HEK293 (cell line): Measurements from ENCODE around the gene LEO1.

Source experiments
- CTCF ChIP-seq: fragments of 450-650 bp; formaldehyde crosslinking; IDR thresholded peaks from 2 replicates; pipeline ENCODE4 v1.5.1; 2016; ENCODE audit warnings: missing biosample characterization, missing genetic modification characterization
- SETDB1 ChIP-seq: IDR thresholded peaks from one replicate; pipeline ENCODE4 v1.6.1; 2017; ENCODE audit warnings: mild to moderate bottlenecking, low read length, moderate library complexity, mixed read lengths; ENCODE audit not compliant: insufficient read length
- ZBTB11 ChIP-seq: fragments of 450-650 bp; formaldehyde crosslinking; conservative IDR thresholded peaks from 2 replicates; pipeline ENCODE4 v1.5.1; 2016; ENCODE audit warnings: low read depth, missing biosample characterization, missing genetic modification characterization
- ZNF513 ChIP-seq: fragments of 450-650 bp; IDR thresholded peaks from 2 replicates; pipeline ENCODE4 v1.5.1; 2018; ENCODE audit warnings: missing biosample characterization, missing genetic modification characterization

- TF ChIP-seq SETDB1 (no peak), CTCF (tag by site-specific recombination) (peak; percentile 64), ZBTB11 (tag by site-specific recombination) (no peak), ZNF513 (no peak)
Measured at GRCh38 chr15:51982013-51982769, 10.6 kb upstream of the LEO1 start.
